Activated naive CD4-positive, alpha-beta T cell treated with Interleukin-2 at 50 U/mL for 16 hours (primary cell): ENCODE data around the gene S100G.
"Not testable (repeated sequence)": the region's sequence is repeated elsewhere in the genome, so short reads cannot be mapped to it uniquely, and the experiment has no call there.

ENCODE experiments used
- DNase-seq: peaks from one replicate; pipeline ENCODE4 v3.0.0-alpha.2; 2020

S100G gene

GRCh38 chrX:16649858-16650257 lies at the start of gene S100G:
TSS of gene S100G (plus strand) at chrX:16650158. CDS start at chrX:16651007, 849 bp downstream.
- DNase-seq, result no peak

DNA sequence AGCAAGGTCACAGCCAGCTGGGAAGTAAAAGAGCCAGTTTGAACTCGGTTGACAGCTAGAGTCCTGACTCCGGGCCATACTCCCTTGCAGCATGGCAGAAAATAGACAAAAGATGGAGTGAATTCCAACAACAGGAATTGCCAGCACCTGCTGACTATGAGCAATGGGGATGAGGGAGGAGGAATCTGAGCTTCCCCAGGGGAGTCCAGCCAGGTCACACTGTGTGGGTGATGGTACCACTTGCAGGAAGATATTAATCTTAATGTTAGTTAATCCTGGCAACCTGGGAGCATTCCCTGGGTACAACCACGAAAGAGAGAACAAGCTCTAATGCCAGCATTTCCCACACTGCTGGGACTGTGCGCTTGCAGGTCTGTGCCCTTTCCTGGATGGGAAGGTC lies 48.1 kb upstream of the S100G start:
- no peak for DNase-seq

- DNase-seq, result not testable (repeated sequence)
Observed at GRCh38 chrX:16603235-16603634, 46.7 kb upstream of the S100G start.

DNA sequence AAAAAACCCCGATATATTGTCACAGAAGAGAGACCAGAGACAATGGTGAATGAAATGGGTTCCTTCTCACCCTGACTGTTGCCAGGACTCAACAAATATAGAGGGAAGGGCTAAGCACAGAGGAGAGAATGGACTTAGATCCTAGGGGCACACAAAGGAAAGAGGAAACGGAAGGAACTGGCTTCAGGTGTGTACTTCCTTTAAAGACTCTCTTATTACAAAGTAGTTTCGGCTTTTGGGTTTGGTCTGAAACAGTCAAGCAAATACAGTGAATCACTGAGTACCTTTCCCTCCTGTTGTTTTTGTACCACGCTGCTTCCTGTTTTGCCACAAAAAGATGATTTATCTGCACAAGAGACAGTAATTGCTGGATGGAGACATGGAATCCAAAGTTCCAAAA lies 46.1 kb upstream of the S100G start:
- no peak for DNase-seq

DNA sequence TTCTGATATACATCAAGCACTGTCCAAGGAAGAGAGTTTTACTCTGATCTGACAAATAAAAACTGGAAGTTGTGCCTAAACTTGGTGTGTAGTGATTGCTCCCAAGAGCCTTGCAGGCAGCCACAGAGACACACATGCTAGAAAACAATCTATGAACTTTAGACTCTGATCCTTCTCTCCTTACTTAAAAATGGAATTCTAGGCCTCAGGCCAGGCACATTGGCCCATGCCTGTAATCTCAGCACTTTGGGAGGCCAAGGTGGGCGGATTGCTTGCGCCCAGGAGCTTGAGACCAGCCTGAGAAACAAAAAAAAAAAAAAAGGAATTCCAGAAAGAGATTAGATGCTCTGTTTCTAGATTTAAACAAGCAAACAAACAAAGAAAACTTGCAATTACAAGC lies 45.6 kb upstream of the S100G start:
- DNase-seq, result no peak

DNA sequence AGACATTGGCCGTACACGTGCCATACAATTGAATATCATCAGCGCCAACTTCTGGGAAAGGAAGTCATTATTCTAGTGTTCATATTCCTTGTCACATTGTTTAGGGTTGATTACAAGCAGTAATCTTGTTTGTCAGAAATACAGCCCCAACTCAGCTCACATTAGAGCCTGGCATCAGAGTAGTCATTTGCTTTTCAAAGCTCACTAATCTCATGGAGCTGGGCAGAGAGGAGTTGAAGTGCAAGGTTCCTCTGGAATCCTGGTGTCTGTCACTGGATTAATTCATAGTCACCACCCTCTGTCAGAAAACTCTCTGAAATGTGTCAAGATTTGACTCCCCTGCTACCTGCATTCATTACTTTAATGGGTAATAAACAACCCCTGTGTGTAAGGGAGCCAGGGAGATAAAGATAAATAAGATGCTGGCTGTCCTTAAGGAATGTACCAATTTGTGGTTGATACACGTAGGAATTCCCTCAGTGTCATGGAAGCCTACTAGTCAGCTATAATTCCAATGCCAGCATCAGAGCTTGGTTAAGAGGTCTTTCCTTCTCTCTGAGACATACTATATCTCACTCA lies 43.7 kb upstream of the S100G start:
- no peak for DNase-seq

- DNase-seq, result no peak
Observed at GRCh38 chrX:16610121-16610621, 39.8 kb upstream of the S100G start.

- not testable (repeated sequence) for DNase-seq
Observed at GRCh38 chrX:16610654-16611053, 39.3 kb upstream of the S100G start.

- no peak for DNase-seq
Observed at GRCh38 chrX:16612257-16612897, 37.6 kb upstream of the S100G start.

GRCh38 chrX:16617382-16617781 lies 32.6 kb upstream of the S100G start:
- DNase-seq, result no peak

GRCh38 chrX:16618422-16618821 lies 31.5 kb upstream of the S100G start:
- no peak for DNase-seq

DNA sequence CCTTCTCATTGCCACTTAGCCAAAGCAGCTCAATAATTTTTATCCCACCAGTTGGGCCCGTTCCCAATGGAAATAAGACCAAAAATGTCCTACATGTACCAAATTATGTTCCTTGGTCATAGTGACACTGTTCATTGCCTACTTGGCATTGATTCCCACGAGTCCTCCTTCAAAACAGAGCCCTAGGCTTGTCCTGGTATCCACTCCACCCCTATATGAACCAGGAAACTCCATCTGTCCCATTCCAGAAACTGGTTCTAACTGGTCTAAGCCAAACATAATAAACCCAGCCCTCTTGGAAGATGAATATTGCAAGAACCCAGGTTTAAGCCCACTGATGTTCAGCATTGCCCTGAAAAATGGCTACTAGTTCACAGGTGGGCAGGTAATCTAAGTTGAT lies 30.9 kb upstream of the S100G start:
- no peak for DNase-seq

DNA sequence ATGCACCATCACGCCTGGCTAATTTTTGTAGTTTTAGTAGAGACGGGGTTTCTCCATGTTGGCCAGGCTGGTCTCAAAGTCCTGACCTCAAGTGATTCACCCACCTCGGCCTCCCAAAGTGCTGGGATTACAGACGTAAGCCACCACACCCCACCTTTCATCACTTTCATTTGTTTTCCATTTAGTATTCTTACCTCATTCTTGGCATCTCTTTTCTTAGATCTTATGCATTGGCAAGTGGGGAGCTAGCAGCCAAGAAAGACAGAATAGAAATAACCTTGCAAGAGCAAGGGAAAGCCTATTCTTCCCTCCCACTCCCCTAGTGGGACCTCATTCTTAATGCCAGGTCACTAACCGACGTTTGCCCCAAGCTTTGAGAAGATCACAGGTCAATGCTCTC lies 21.4 kb upstream of the S100G start:
- DNase-seq, result not testable (repeated sequence)

DNA sequence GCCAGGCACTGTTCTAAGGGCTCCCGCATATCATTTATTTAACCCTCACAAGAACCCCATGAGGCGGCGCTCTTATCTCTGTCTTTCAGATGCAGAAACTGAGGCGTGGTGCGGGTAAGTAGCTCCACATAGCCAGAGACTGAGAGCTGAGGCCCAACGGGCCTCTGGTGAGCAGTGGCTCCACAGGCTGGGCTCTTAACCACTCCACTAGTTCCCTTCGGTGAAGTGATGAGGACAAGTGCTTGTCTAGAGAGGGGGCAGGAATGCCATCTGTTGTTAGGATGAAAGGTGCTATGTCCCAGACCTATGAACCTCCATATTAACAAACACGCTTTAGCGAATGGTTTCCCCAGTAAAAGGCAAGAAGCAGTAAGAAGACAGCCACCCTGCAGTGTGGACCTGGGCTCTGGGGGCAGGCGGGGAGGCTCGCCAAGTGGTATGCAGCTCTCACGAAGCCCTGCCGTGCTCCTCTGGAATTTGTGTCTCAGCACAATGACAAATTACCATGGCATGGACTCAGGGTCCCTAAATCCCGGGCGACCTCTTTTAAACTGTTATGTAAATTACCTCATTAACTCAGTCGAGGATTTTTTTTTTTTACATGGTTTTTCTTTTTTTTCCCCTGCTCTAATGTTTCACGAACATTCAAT lies 20.9 kb upstream of the S100G start:
- no peak for DNase-seq

- DNase-seq, result no peak
Observed at GRCh38 chrX:16629909-16630308, 20.0 kb upstream of the S100G start.

- no peak for DNase-seq
Observed at GRCh38 chrX:16633754-16634153, 16.2 kb upstream of the S100G start.

GRCh38 chrX:16635040-16635439 lies 14.9 kb upstream of the S100G start:
- DNase-seq, result no peak

- no peak for DNase-seq
Observed at GRCh38 chrX:16635596-16635995, 14.4 kb upstream of the S100G start.

DNA sequence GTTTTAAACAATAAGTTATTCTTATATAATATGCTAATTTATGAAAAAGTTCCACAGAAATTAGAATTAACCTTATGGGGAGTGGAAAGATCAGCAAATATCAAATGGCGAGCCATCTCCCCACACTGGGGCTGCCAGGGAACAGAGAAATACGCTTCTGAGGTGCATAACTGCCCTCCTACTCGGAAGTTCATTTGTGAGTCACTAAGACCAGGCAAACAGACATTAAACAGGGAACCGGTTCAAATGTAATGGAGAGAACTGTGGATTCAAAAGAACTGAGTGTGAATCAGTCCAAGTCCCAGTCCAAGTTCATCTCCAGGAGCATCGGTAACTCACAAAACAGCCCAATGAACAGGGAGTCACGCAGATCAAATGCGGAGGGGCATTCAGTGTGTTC lies 11.4 kb upstream of the S100G start:
- no peak for DNase-seq

DNA sequence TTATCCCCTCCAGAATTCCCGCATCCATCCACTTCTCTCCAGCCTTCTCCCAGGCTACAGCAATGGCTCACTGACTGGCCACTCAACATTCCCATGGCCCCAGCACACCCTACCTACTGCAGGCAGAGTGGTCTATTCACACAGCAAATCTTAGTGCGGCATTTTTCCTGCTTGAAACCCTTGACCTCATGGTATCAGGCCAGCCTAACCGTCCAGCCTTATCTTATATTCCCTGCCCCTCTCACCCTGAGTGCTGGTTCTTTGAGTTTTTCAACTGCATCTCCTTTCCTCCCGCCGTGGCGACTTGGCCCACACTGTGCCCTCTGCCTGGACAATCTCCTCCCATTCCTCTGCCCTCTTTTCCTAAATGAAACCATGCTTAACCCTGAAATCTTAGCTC lies 10.0 kb upstream of the S100G start:
- DNase-seq, result no peak

GRCh38 chrX:16640823-16641222 lies 9.1 kb upstream of the S100G start:
- DNase-seq, result no peak

- no peak for DNase-seq
Observed at GRCh38 chrX:16643176-16643575, 6.8 kb upstream of the S100G start.

DNA sequence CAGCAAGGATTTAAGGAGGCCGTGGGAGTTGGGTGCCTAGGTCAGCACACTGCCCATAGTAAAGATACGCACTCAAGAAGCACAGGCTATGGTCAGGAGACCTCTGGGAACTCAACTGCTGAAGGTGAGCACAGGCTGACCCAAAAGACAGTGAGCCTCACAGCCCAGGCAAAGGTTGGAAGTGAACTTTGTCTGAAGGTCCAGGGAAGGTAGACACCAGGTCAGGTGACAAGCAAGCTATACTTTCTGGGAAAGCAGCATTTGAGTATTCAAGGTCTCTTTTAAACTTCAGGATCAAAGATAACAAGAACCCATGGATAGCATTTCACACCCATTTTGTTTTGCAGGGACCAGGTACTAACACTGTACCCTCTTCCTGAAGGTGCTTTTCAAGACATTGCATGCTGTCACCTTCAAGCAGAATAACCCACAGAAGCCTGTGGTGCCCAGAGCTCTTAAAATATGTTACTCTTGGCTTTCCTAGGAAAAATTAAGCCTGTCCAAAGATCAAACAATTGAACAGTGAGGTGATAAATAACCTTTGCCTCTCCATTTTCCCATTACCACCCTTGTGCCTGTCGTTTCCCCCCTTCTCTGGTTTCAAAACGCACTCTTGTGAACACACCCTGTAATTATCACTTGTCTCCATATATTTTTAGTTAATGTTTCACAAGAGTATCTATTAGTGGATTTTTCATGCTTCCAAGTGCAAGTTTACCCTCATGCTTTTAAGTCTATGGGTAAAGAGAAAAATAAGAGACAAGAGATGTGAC lies 3.4 kb upstream of the S100G start:
- DNase-seq, result no peak
